PC-9 (cell line): Measurements from ENCODE around the gene DOCK11. TPM values are rescaled to one million over a fixed set of nuclear protein-coding genes. Genes with fewer than 3 reads are reported as not detected.

Experiments used
- BruUV-seq: library from RNA; stranded (reverse); fragments of 400-500 nt; replicated peaks from 2 replicates; lab custom pipeline; 2021; lab: Mats Ljungman, UMichigan
- CTCF ChIA-PET: fragments of 300-600 bp; sonication (Branson Sonifier 250); formaldehyde crosslinking; loops from one replicate; lab custom pipeline; 2022; ENCODE audit warnings: antibody characterized with exemption; lab: Charles Lee
- POLR2A ChIA-PET: fragments of 300-600 bp; sonication (Branson Sonifier 250); formaldehyde crosslinking; loops from one replicate; lab custom pipeline; 2022; ENCODE audit warnings: antibody characterized with exemption; ENCODE audit not compliant: unreplicated experiment; lab: Charles Lee
- DNase-seq, 2 experiments: peaks; one replicate each; pipeline versions ENCODE4 v3.0.0 to v3.0.0-alpha.2; 2015 to 2022; ENCODE audit warnings: mixed read lengths in 1 of 2
- H2AFZ ChIP-seq: fragments of 200-600 bp; sonication (generic); 2 replicates; pipeline ENCODE4 v1.8.1; 2017; ENCODE audit warnings: antibody characterized with exemption
- H3F3A ChIP-seq: fragments of 200-600 bp; sonication (generic); 2 replicates; pipeline ENCODE4 v1.8.1; 2017; ENCODE audit warnings: antibody characterized with exemption, mild to moderate bottlenecking, low read depth; ENCODE audit not compliant: insufficient read depth
- H3K27ac ChIP-seq: fragments of 200-600 bp; sonication (generic); 2 replicates; pipeline ENCODE4 v1.6.1; 2016; ENCODE audit warnings: mixed run types
- H3K27me3 ChIP-seq: fragments of 200-600 bp; sonication (generic); 2 replicates; pipeline ENCODE4 v1.6.1; 2016; ENCODE audit warnings: low read depth, mixed run types; ENCODE audit not compliant: insufficient read depth
- H3K36me3 ChIP-seq: fragments of 200-600 bp; sonication (generic); 2 replicates; pipeline ENCODE4 v1.6.1; 2016; ENCODE audit warnings: low read depth, mixed run types
- H3K4me1 ChIP-seq: fragments of 200-600 bp; sonication (generic); replicated peaks from 2 replicates; pipeline ENCODE4 v1.6.1; 2016; ENCODE audit warnings: mixed run types; ENCODE audit not compliant: insufficient read depth
- H3K4me2 ChIP-seq: fragments of 200-600 bp; sonication (generic); 2 replicates; pipeline ENCODE4 v1.6.1; 2017; ENCODE audit warnings: mixed run types
- H3K4me3 ChIP-seq: fragments of 200-600 bp; sonication (generic); 2 replicates; pipeline ENCODE4 v1.6.1; 2016; ENCODE audit warnings: mixed run types
- H3K79me2 ChIP-seq: fragments of 200-600 bp; sonication (generic); 2 replicates; pipeline ENCODE4 v1.6.1; 2017; ENCODE audit warnings: low read depth, mixed run types
- H3K9me2 ChIP-seq: fragments of 200-600 bp; sonication (generic); 2 replicates; pipeline ENCODE4 v1.8.1; 2017; ENCODE audit warnings: mild to moderate bottlenecking; ENCODE audit not compliant: insufficient read depth
- H3K9me3 ChIP-seq: fragments of 200-600 bp; sonication (generic); 2 replicates; pipeline ENCODE4 v1.8.1; 2016; ENCODE audit warnings: low read depth; ENCODE audit not compliant: insufficient read depth
- H4K20me1 ChIP-seq: fragments of 200-600 bp; sonication (generic); 2 replicates; pipeline ENCODE4 v1.8.1; 2017; ENCODE audit not compliant: insufficient read depth
- CTCF ChIP-seq: fragments of 200-600 bp; sonication (generic); conservative IDR thresholded peaks from 2 replicates; pipeline ENCODE4 v1.6.1; 2017; ENCODE audit warnings: mixed run types, antibody characterized with exemption, mild to moderate bottlenecking, moderate library complexity
- EZH2 ChIP-seq: fragments of 200-600 bp; sonication (generic); IDR thresholded peaks from 2 replicates; pipeline ENCODE4 v1.8.0; 2017; ENCODE audit warnings: antibody characterized with exemption, low read depth
- intact Hi-C: fragments of 100-400 bp; cut with micrococcal nuclease; formaldehyde crosslinking; loops from one replicate; pipeline ENCODE4 v1.10.0; 2022; ENCODE audit not compliant: unreplicated experiment
- total RNA-seq: library from RNA; stranded (reverse); gene quantifications from 2 replicates; pipeline ENCODE4 v1.2.3, GENCODE V29; 2021

DOCK11 gene
- total RNA-seq, 1 experiment from 2014 or later = 9.0 TPM

DNA sequence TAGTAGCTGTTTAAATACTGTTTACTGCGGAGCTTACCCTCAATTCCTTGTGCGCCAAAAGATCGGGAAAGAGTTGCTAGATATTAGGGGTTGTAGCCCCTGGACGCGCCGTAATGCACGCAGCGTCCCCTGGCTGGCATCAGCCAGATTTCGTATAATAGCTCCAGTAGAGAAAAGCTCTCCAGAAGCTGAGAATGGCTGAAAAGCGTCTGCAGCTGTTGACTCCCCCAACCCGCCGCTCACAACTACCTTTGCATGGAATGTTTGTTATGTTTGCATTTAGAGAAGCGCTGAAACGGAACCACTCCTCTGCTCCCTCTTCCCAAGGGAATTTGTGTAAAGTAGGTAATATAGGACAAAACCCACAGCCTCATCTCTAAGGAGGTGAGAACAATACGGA is 3.7 kb downstream of the DOCK11 start:
- H3K9me3 ChIP-seq = no peaks in the 10 kb centered on the region
- DNase-seq = no peak
- no peak overlapping the region for H2AFZ ChIP-seq
- BruUV-seq = no TSS peak
- H3K4me3 ChIP-seq = no peak overlapping the region
- POLR2A ChIA-PET = no interaction called here
- H3K36me3 ChIP-seq = no peaks in the 10 kb centered on the region
- H3K27ac ChIP-seq = no peak overlapping the region
- intact Hi-C loops = loop anchor here (5.0 kb wide), 1 partner anchor 38 kb away; no protein-coding TSS in a partner anchor
- peaks cover 14% of the 10 kb centered on the region for H3K4me1 ChIP-seq
- CTCF ChIA-PET = no interaction called here
- TF ChIP-seq EZH2 = no peak
- no peak for TF ChIP-seq CTCF
- H3K9me2 ChIP-seq = no peaks in the 10 kb centered on the region
- no peaks in the 10 kb centered on the region for H3K27me3 ChIP-seq
- H3F3A ChIP-seq = 0 out of 2 replicates have a peak, but pooled peaks cover 4% of the 10 kb centered on the region
- H3K4me2 ChIP-seq = no peak overlapping the region
- H4K20me1 ChIP-seq = no peaks in the 10 kb centered on the region
- no peaks in the 10 kb centered on the region for H3K79me2 ChIP-seq

DNA sequence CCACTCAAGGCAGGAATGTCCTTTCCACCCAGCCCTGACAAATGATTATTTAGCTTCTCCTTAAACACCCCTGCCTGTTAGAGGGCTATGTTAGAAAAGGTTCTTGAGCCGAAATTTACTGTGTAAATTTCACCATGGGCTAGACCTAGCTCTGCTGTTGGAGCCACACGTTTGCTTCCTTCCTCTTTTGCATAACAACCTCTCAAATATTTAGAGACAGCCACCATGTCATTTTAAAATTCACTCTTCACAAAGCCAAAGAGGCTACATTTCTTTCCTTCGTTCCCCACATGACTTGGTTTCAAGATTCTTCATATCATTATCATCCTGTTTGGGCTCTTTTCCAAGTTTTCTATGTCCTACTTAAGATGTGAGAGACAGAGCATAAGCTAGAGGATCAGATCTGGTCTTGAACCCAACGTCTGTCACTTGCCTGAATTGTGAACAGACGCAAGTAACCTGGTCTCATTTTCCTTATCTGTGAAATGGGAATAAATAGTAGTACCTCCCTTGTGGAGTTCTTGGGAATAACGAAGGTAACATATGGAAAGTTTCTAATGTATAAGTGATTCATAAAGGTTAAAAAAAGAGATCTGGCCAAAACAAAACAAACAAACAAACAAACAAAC is 6.7 kb downstream of the DOCK11 start:
- H3K4me2 ChIP-seq = no peak overlapping the region
- H3K27ac ChIP-seq = no peak overlapping the region
- POLR2A ChIA-PET = no interaction called here
- H3K27me3 ChIP-seq = no peaks in the 10 kb centered on the region
- no peak overlapping the region for H3K4me3 ChIP-seq
- no peak overlapping the region for H2AFZ ChIP-seq
- no TSS peak for BruUV-seq
- intact Hi-C loops = no loop called here
- H3K4me1 ChIP-seq = peaks cover 5% of the 10 kb centered on the region
- no peaks in the 10 kb centered on the region for H3K9me2 ChIP-seq
- CTCF ChIA-PET = no interaction called here
- no peak for DNase-seq
- no peaks in the 10 kb centered on the region for H4K20me1 ChIP-seq
- H3K36me3 ChIP-seq = no peaks in the 10 kb centered on the region
- no peaks in the 10 kb centered on the region for H3K9me3 ChIP-seq
- H3K79me2 ChIP-seq = no peaks in the 10 kb centered on the region
- no peaks in the 10 kb centered on the region; the same call in 1 of the 2 replicates for H3F3A ChIP-seq
- TF ChIP-seq CTCF (no peak), EZH2 (no peak)

GRCh38 chrX:118503260-118504041 is 7.8 kb downstream of the DOCK11 start:
- Histone ChIP-seq H3F3A (no peaks in the 10 kb centered on the region; the same call in 1 of the 2 replicates), H3K4me2 (no peak overlapping the region), H3K9me3 (no peaks in the 10 kb centered on the region), H3K4me1 (no peaks in the 10 kb centered on the region), H3K36me3 (no peaks in the 10 kb centered on the region), H3K27me3 (no peaks in the 10 kb centered on the region), H3K4me3 (no peak overlapping the region), H3K79me2 (no peaks in the 10 kb centered on the region), H2AFZ (no peak overlapping the region), H3K9me2 (no peaks in the 10 kb centered on the region), H4K20me1 (no peaks in the 10 kb centered on the region), H3K27ac (no peak overlapping the region)
- POLR2A ChIA-PET = no interaction called here
- BruUV-seq = no TSS peak
- TF ChIP-seq CTCF = no peak
- TF ChIP-seq EZH2 = no peak
- CTCF ChIA-PET = no interaction called here
- intact Hi-C loops = no loop called here
- DNase-seq = no peak
